ENCODE results near the gene CAPN12.

- TF ChIP-seq CTCF (IDR thresholded peaks at IDR 0.05) (no peak), POLR2A (IDR thresholded peaks at IDR 0.05) (no peak), POLR2AphosphoS5 (IDR thresholded peaks at IDR 0.05) (no peak)
Observed at GRCh38 chr19:38700350-38700901, 43.8 kb downstream of the CAPN12 start.
